Neural progenitor cell (in vitro differentiated cells): ENCODE data around the gene KCNH2. TPM values are rescaled to one million over a fixed set of nuclear protein-coding genes. Genes with fewer than 3 reads are reported as not detected.

ENCODE experiments used
- DNase-seq: peaks from one replicate; pipeline ENCODE4 v3.0.0-alpha.2; 2016; ENCODE audit warnings: low spot score
- H2AFZ ChIP-seq: fragments of 200-600 bp; sonication (generic); replicated peaks from 2 replicates; pipeline ENCODE4 v1.6.1; 2016; ENCODE audit warnings: antibody characterized with exemption
- H3F3A ChIP-seq: fragments of 200-600 bp; sonication (generic); 2 replicates; pipeline ENCODE4 v1.6.1; 2016; ENCODE audit warnings: antibody characterized with exemption, low read depth
- H3K27ac ChIP-seq: fragments of 200-600 bp; sonication (generic); 2 replicates; pipeline ENCODE4 v1.5.1; 2016; ENCODE audit warnings: mild to moderate bottlenecking
- H3K27me3 ChIP-seq: fragments of 200-600 bp; sonication (generic); 2 replicates; pipeline ENCODE4 v1.6.1; 2016; ENCODE audit warnings: mild to moderate bottlenecking, moderate library complexity
- H3K36me3 ChIP-seq: fragments of 200-600 bp; sonication (generic); 2 replicates; pipeline ENCODE4 v1.5.1; 2016
- H3K4me1 ChIP-seq: fragments of 200-600 bp; sonication (generic); 2 replicates; pipeline ENCODE4 v1.6.1; 2016; ENCODE audit warnings: mixed run types
- H3K4me2 ChIP-seq: fragments of 200-600 bp; sonication (generic); 2 replicates; pipeline ENCODE4 v1.6.1; 2016
- H3K4me3 ChIP-seq: fragments of 200-600 bp; sonication (generic); 2 replicates; pipeline ENCODE4 v1.5.1; 2016
- H3K79me2 ChIP-seq: fragments of 200-600 bp; sonication (generic); 2 replicates; pipeline ENCODE4 v1.6.1; 2016; ENCODE audit warnings: low read depth
- H3K9ac ChIP-seq: fragments of 200-600 bp; sonication (generic); 2 replicates; pipeline ENCODE4 v1.6.1; 2016
- H3K9me3 ChIP-seq: fragments of 200-600 bp; sonication (generic); 2 replicates; pipeline ENCODE4 v1.5.1; 2016; ENCODE audit warnings: low read depth
- H4K20me1 ChIP-seq: fragments of 200-600 bp; sonication (generic); 2 replicates; pipeline ENCODE4 v1.6.1; 2016; ENCODE audit warnings: low read depth
- H3K27ac Mint-ChIP-seq: 3 replicates; pipeline ENCODE4 v1.8.0; 2021; ENCODE audit warnings: mixed read lengths
- H3K27me3 Mint-ChIP-seq: 2 replicates; pipeline ENCODE4 v1.8.0; 2022; ENCODE audit warnings: low read depth, mild to moderate bottlenecking, inconsistent platforms, moderate library complexity, mixed read lengths; ENCODE audit not compliant: insufficient read depth
- H3K36me3 Mint-ChIP-seq: 3 replicates; pipeline ENCODE4 v1.8.0; 2021; ENCODE audit warnings: mixed read lengths
- H3K4me1 Mint-ChIP-seq: 3 replicates; pipeline ENCODE4 v1.8.0; 2021; ENCODE audit warnings: mixed read lengths
- H3K4me3 Mint-ChIP-seq: 3 replicates; pipeline ENCODE4 v1.8.0; 2021; ENCODE audit warnings: mild to moderate bottlenecking, moderate library complexity, mixed read lengths
- H3K9me3 Mint-ChIP-seq: 3 replicates; pipeline ENCODE4 v1.8.0; 2020; ENCODE audit warnings: mixed read lengths
- EZH2 ChIP-seq: fragments of 200-600 bp; sonication (generic); IDR thresholded peaks from 2 replicates; pipeline ENCODE4 v1.6.1; 2017; ENCODE audit warnings: antibody characterized with exemption, mild to moderate bottlenecking, moderate library complexity
- EZH2phosphoT487 ChIP-seq: fragments of 200-600 bp; sonication (generic); IDR thresholded peaks from 2 replicates; pipeline ENCODE4 v1.6.1; 2017; ENCODE audit warnings: antibody characterized with exemption
- total RNA-seq: library from RNA; depleted of rRNA; stranded (reverse); fragments of >200 nt; gene quantifications from 2 replicates; pipeline ENCODE4 v1.2.3, GENCODE V29; 2015; ENCODE audit warnings: low replicate concordance
- TF ChIP-seq, protein P1 (sequence below): fragments of 200-600 bp; sonication (generic); IDR thresholded peaks from 2 replicates; pipeline ENCODE4 v1.5.1; 2017; ENCODE audit warnings: antibody characterized with exemption, mild to moderate bottlenecking

The KCNH2 gene
- total RNA-seq, 1 donor from 2014 or later = 2.6 TPM

DNA sequence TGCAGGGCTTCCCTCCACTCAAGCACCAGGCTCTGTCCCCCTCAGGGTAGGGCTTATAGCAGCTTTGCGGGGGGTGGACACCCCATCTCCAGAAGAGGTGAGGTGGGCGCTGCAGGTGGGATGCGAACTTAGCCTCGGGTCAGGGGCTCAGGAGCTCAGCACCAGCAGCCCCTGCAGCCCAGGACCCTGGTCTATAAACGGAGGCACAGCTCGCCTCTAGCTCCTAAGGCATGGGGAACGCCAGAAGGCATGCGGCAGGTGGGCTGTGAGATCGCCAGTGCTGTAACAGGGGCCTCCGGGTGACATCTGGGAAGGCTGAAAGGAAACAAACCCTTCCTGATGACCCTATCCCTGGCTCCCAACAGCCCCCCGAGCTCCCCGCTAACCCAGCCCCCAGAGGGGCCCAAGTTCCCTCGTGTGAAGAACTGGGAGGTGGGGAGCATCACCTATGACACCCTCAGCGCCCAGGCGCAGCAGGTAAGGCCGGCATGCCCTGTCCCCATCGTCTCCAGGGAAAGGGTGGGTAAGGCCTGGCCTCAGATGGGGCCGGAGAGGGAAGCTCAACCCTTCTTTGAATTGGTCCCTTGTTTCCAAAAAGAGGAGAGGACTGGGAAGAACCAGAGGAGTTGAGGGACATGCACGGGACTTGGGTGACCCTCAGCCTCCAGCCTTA lies 16.9 kb upstream of the KCNH2 start:
- no peak for DNase-seq
- Histone ChIP-seq H3K9me3 (no peaks in the 10 kb centered on the region), H3K4me3 (no peak overlapping the region), H3K4me2 (no peak overlapping the region), H2AFZ (no peak overlapping the region), H3K27ac (no peak overlapping the region), H3F3A (peaks cover 17% of the 10 kb centered on the region), H3K9ac (no peak overlapping the region), H3K4me1 (peaks cover 31% of the 10 kb centered on the region), H3K36me3 (no peaks in the 10 kb centered on the region), H4K20me1 (no peaks in the 10 kb centered on the region), H3K27me3 (no peaks in the 10 kb centered on the region), H3K79me2 (no peaks in the 10 kb centered on the region)
- peaks cover 20% of the 10 kb centered on the region for H3K4me1 Mint-ChIP-seq
- no peaks in the 10 kb centered on the region for H3K36me3 Mint-ChIP-seq
- peaks cover 6% of the 10 kb centered on the region for H3K9me3 Mint-ChIP-seq
- H3K27ac Mint-ChIP-seq = no peak overlapping the region
- TF ChIP-seq, protein P1, sequence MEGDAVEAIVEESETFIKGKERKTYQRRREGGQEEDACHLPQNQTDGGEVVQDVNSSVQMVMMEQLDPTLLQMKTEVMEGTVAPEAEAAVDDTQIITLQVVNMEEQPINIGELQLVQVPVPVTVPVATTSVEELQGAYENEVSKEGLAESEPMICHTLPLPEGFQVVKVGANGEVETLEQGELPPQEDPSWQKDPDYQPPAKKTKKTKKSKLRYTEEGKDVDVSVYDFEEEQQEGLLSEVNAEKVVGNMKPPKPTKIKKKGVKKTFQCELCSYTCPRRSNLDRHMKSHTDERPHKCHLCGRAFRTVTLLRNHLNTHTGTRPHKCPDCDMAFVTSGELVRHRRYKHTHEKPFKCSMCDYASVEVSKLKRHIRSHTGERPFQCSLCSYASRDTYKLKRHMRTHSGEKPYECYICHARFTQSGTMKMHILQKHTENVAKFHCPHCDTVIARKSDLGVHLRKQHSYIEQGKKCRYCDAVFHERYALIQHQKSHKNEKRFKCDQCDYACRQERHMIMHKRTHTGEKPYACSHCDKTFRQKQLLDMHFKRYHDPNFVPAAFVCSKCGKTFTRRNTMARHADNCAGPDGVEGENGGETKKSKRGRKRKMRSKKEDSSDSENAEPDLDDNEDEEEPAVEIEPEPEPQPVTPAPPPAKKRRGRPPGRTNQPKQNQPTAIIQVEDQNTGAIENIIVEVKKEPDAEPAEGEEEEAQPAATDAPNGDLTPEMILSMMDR = no peak
- TF ChIP-seq EZH2phosphoT487 (no peak), EZH2 (no peak)
- H3K27me3 Mint-ChIP-seq = peaks cover 4% of the 10 kb centered on the region
- H3K4me3 Mint-ChIP-seq = no peak overlapping the region

DNA sequence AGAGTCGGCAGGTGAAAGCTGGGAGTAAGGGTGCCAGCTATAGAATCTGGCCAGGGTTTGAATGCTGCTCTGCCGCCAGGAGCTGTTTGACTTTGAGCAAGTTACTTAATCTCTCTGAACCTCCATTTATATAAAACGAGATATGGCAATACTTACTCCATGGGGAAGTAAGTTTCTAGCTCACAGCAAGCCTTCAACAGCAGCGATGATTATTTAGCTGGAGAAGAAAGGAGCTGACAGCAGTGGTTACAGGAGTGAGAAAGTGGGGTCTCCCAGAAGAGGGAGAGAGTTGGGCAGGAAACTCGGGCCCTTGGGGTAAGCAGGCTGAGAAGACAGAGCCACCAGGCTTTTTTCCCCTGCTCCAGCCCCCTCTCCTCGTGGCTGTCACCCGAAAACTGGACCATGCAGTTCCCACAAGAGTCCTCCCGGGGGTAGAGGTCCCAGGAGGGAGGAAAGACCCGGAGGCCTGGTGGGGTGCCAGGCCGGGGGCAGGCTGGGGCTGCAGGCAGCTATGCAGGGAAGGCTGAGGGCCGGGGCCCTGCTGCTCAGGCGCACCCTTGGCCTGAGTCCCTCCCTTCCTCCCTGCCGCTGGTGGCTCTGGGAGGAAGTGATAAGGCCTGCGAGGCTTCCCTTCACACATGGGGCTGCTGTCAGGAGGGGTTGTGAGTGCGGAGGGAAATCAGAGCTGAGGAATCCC lies 16.2 kb upstream of the KCNH2 start:
- Histone ChIP-seq H3K27ac (no peak overlapping the region), H3K9me3 (no peaks in the 10 kb centered on the region), H3K79me2 (no peaks in the 10 kb centered on the region), H3K4me1 (peaks cover 31% of the 10 kb centered on the region), H4K20me1 (no peaks in the 10 kb centered on the region), H3K27me3 (no peaks in the 10 kb centered on the region), H3K9ac (no peak overlapping the region), H2AFZ (no peak overlapping the region), H3K36me3 (no peaks in the 10 kb centered on the region), H3F3A (peaks cover 17% of the 10 kb centered on the region), H3K4me3 (no peak overlapping the region), H3K4me2 (no peak overlapping the region)
- H3K4me3 Mint-ChIP-seq = no peak overlapping the region
- peaks cover 9% of the 10 kb centered on the region for H3K9me3 Mint-ChIP-seq
- H3K36me3 Mint-ChIP-seq = no peaks in the 10 kb centered on the region
- H3K27ac Mint-ChIP-seq = peak overlapping the region; percentile 68
- no peak for TF ChIP-seq EZH2
- no peak for TF ChIP-seq EZH2phosphoT487
- TF ChIP-seq, protein P1 = no peak
- H3K27me3 Mint-ChIP-seq = peaks cover 6% of the 10 kb centered on the region
- H3K4me1 Mint-ChIP-seq = peaks cover 20% of the 10 kb centered on the region
- DNase-seq = no peak

DNA sequence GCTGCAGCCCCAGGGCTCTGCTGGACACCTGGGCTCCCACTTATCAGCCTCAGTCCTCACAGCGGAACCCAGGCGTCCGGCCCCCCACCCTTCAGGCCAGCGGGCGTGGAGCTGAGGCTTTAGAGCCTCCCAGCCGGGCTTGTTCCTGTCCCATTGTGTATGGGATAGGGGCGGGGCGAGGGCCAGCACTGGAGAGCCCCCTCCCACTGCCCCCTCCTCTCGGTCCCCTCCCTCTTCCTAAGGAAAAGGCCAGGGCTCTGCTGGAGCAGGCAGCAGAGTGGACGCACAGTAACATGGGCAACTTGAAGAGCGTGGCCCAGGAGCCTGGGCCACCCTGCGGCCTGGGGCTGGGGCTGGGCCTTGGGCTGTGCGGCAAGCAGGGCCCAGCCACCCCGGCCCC lies 15.4 kb upstream of the KCNH2 start:
- Histone ChIP-seq H3K9me3 (no peaks in the 10 kb centered on the region), H3K4me1 (peaks cover 31% of the 10 kb centered on the region), H3K27ac (no peak overlapping the region), H3F3A (peaks cover 17% of the 10 kb centered on the region), H3K79me2 (no peaks in the 10 kb centered on the region), H4K20me1 (no peaks in the 10 kb centered on the region), H2AFZ (peak overlapping the region; percentile 60), H3K4me3 (no peak overlapping the region), H3K36me3 (no peaks in the 10 kb centered on the region), H3K4me2 (peak overlapping the region; percentile 57), H3K27me3 (no peaks in the 10 kb centered on the region), H3K9ac (no peak overlapping the region)
- H3K4me3 Mint-ChIP-seq = no peak overlapping the region
- TF ChIP-seq, protein P1 = no peak
- no peak for TF ChIP-seq EZH2phosphoT487
- TF ChIP-seq EZH2 = no peak
- H3K36me3 Mint-ChIP-seq = no peaks in the 10 kb centered on the region
- peaks cover 9% of the 10 kb centered on the region for H3K9me3 Mint-ChIP-seq
- H3K27ac Mint-ChIP-seq = no peak overlapping the region
- H3K4me1 Mint-ChIP-seq = peaks cover 24% of the 10 kb centered on the region
- H3K27me3 Mint-ChIP-seq = peaks cover 10% of the 10 kb centered on the region
- DNase-seq = peak; percentile 90
